Loucy (cell line): ENCODE results near the gene FRMD1.
"Not testable (repeated sequence)": the region's sequence is repeated elsewhere in the genome, so short reads cannot be mapped to it uniquely, and the experiment has no call there.

Experiments used
- H2AFZ ChIP-seq: fragments of 200-600 bp; sonication (generic); 2 replicates; pipeline ENCODE4 v1.6.0; 2016; ENCODE audit warnings: antibody characterized with exemption, mild to moderate bottlenecking, low read length, moderate library complexity
- H3F3A ChIP-seq: fragments of 200-600 bp; 2 replicates; pipeline ENCODE4 v1.6.0; 2016; ENCODE audit warnings: antibody characterized with exemption, low read depth, mild to moderate bottlenecking
- H3K27me3 ChIP-seq: fragments of 200-600 bp; sonication (generic); 2 replicates; pipeline ENCODE4 v1.6.1; 2014; ENCODE audit warnings: low read length, mild to moderate bottlenecking; ENCODE audit not compliant: insufficient read depth, poor library complexity, severe bottlenecking
- H3K36me3 ChIP-seq: fragments of 200-600 bp; sonication (generic); 2 replicates; pipeline ENCODE4 v1.6.1; 2016; ENCODE audit warnings: low read length; ENCODE audit not compliant: insufficient read depth
- H3K4me1 ChIP-seq: fragments of 200-600 bp; sonication (generic); 2 replicates; pipeline ENCODE4 v1.5.1; 2014; ENCODE audit warnings: low read length, mild to moderate bottlenecking; ENCODE audit not compliant: insufficient read depth, poor library complexity, severe bottlenecking
- H3K4me2 ChIP-seq: fragments of 200-600 bp; sonication (generic); 2 replicates; pipeline ENCODE4 v1.6.0; 2014; ENCODE audit warnings: antibody characterized with exemption, low read length, low read depth, mild to moderate bottlenecking; ENCODE audit not compliant: poor library complexity, severe bottlenecking
- H3K4me3 ChIP-seq: fragments of 200-600 bp; sonication (generic); 2 replicates; pipeline ENCODE4 v1.5.1; 2014; ENCODE audit warnings: low read length, mild to moderate bottlenecking, mixed read lengths; ENCODE audit not compliant: poor library complexity, severe bottlenecking
- H3K79me2 ChIP-seq: fragments of 200-600 bp; sonication (generic); 2 replicates; pipeline ENCODE4 v1.6.1; 2014; ENCODE audit warnings: low read length; ENCODE audit not compliant: insufficient read depth
- H3K9ac ChIP-seq: fragments of 200-600 bp; sonication (generic); 2 replicates; pipeline ENCODE4 v1.6.0; 2014; ENCODE audit warnings: mild to moderate bottlenecking, low read depth, low read length, moderate library complexity; ENCODE audit not compliant: poor library complexity, severe bottlenecking
- H3K9me2 ChIP-seq: fragments of 200-600 bp; sonication (generic); replicated peaks from 2 replicates; pipeline ENCODE4 v1.6.1; 2016; ENCODE audit warnings: low read depth, low read length, mixed read lengths
- H3K9me3 ChIP-seq: fragments of 200-600 bp; sonication (generic); 2 replicates; pipeline ENCODE4 v1.6.1; 2014; ENCODE audit warnings: mild to moderate bottlenecking, antibody characterized with exemption, low read length, low read depth; ENCODE audit not compliant: insufficient read depth
- H4K20me1 ChIP-seq: fragments of 200-600 bp; sonication (generic); 2 replicates; pipeline ENCODE4 v1.6.0; 2014; ENCODE audit warnings: antibody characterized with exemption, low read length, mild to moderate bottlenecking; ENCODE audit not compliant: insufficient read depth, poor library complexity, severe bottlenecking
- EZH2phosphoT487 ChIP-seq: fragments of 200-600 bp; IDR thresholded peaks from 2 replicates; pipeline ENCODE4 v1.6.1; 2018; ENCODE audit warnings: antibody characterized with exemption, mild to moderate bottlenecking, moderate library complexity, borderline replicate concordance
- TF ChIP-seq, protein P1 (sequence below): fragments of 200-600 bp; sonication (generic); conservative IDR thresholded peaks from 2 replicates; pipeline ENCODE4 v1.5.1; 2014; ENCODE audit warnings: mild to moderate bottlenecking, antibody characterized with exemption, low read length

FRMD1 gene

DNA sequence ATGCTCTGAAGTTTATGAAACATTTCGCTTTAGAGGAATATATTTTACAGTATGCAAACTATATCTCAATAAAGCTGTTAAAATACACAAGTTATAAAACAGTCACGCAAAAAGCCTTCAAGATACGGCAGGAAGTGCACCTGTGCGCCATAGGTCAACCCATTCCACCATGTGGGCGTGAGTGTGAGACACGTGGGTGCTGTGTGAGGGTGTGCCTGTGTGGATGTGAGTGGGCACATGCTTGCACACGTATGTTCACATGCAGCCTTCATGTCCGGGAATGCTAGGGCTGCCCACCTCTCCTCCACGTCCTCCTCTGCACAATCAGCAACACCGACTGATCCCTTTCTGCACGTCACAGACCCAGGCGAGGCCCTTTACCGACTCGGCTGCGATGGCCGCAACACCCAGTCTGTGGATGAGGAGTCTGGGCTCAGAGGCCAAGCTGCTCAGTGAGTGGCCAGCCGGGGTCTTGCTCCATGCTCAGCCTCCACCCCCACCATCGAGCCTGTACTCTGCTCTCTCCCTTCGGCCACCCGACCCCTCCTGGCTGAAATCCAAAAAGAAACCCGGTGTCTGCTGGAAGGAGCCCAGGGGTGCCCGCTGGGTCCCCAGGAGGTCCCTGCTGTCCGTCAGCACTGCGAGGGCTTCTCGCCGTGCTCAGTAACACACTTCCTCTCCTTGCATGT is 3.0 kb upstream of the FRMD1 start:
- TF ChIP-seq, protein P1, sequence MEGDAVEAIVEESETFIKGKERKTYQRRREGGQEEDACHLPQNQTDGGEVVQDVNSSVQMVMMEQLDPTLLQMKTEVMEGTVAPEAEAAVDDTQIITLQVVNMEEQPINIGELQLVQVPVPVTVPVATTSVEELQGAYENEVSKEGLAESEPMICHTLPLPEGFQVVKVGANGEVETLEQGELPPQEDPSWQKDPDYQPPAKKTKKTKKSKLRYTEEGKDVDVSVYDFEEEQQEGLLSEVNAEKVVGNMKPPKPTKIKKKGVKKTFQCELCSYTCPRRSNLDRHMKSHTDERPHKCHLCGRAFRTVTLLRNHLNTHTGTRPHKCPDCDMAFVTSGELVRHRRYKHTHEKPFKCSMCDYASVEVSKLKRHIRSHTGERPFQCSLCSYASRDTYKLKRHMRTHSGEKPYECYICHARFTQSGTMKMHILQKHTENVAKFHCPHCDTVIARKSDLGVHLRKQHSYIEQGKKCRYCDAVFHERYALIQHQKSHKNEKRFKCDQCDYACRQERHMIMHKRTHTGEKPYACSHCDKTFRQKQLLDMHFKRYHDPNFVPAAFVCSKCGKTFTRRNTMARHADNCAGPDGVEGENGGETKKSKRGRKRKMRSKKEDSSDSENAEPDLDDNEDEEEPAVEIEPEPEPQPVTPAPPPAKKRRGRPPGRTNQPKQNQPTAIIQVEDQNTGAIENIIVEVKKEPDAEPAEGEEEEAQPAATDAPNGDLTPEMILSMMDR: no peak
- no peaks in the 10 kb centered on the region for H3K4me1 ChIP-seq
- no peaks in the 10 kb centered on the region for H3K79me2 ChIP-seq
- no peak overlapping the region for H3K4me3 ChIP-seq
- no peaks in the 10 kb centered on the region for H4K20me1 ChIP-seq
- no peaks in the 10 kb centered on the region for H3K36me3 ChIP-seq
- H3K9me3 ChIP-seq: peaks cover 15% of the 10 kb centered on the region; the same call in 1 of the 2 replicates
- no peak overlapping the region for H3K4me2 ChIP-seq
- no peak overlapping the region for H3K9ac ChIP-seq
- H3K9me2 ChIP-seq: no peaks in the 10 kb centered on the region
- H3F3A ChIP-seq: no peaks in the 10 kb centered on the region
- no peak overlapping the region for H2AFZ ChIP-seq
- no peaks in the 10 kb centered on the region for H3K27me3 ChIP-seq

DNA sequence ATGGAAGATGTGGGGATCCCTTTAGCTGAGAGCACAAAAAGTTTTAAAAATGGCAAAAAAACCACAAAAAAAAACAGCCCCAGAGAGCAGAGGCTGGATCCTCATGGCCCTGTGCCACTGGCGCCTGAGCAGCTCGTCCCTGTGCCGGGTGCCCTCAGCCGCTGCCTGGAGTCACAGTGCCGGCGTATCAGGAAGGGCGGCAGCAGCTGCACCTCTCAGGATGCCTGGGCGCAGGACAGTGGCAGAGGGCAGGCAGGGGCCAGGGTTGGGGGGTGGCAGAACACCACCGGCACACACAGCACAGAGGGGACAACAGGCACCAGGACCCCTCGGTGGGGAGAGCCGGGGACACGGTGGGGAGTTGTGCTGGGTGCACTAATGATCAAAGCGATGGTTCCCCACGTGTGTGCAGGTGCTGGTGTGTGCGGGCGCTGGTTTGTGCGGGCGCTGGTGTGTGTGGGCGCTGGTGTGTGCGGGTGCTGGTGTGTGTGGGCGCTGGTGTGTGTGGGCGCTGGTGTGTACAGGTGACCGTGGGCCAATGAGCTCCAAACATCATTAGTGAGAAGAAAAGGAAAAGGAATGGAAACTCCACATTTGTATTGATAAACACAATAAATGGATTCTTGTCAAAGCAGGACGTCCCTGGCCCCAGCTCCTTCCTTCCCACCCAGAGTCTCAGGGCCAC is 1.5 kb upstream of the FRMD1 start:
- no peaks in the 10 kb centered on the region for H4K20me1 ChIP-seq
- TF ChIP-seq EZH2phosphoT487: no peak
- TF ChIP-seq, protein P1: no peak
- no peaks in the 10 kb centered on the region for H3K27me3 ChIP-seq
- no peaks in the 10 kb centered on the region for H3K4me1 ChIP-seq
- H3K79me2 ChIP-seq: no peaks in the 10 kb centered on the region
- no peak overlapping the region for H2AFZ ChIP-seq
- H3K9ac ChIP-seq: no peak overlapping the region
- H3K4me3 ChIP-seq: no peak overlapping the region
- H3F3A ChIP-seq: no peaks in the 10 kb centered on the region
- no peak overlapping the region for H3K4me2 ChIP-seq
- H3K9me2 ChIP-seq: no peaks in the 10 kb centered on the region
- peaks cover 15% of the 10 kb centered on the region; the same call in 1 of the 2 replicates for H3K9me3 ChIP-seq
- no peaks in the 10 kb centered on the region for H3K36me3 ChIP-seq

DNA sequence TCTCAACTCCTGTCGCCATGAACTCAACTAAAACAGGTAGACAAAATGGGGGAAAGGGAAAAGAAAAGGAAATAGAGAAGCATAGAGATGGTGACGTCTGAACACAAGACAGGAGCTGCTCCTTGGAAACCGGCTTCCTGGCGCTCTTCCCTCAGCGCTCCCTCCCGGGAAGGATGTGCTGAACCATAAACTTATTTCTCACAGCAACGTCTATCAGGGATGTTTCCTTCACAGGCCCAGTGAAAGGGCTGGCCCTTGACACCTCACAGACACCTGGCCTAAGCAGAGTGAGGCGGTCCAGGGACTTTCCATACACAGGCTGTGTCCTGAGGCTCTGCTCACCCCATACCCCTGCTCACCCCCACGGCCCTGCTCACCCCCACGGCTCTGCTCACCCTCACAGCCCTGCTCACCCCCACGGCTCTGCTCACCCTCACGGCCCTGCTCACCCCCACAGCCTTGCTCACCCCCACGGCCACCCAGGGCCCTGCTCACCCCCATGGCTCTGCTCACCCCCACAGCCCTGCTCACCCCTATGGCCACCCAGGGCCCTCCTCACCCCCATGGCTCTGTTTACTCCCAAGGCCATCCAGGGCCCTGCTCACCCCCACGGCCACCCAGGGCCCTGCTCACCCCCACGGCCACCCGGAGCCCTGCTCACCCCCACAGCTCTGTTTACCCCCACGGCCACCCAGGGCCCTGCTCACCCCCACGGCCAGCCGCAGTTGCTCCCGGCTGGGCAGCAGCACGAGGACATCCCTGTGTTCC is 653 bp downstream of the FRMD1 start:
- H3F3A ChIP-seq: no peaks in the 10 kb centered on the region
- peaks cover 14% of the 10 kb centered on the region; the same call in 1 of the 2 replicates for H3K9me3 ChIP-seq
- H4K20me1 ChIP-seq: no peaks in the 10 kb centered on the region
- no peaks in the 10 kb centered on the region for H3K27me3 ChIP-seq
- H2AFZ ChIP-seq: no peak overlapping the region
- H3K4me2 ChIP-seq: no peak overlapping the region
- no peaks in the 10 kb centered on the region for H3K4me1 ChIP-seq
- H3K9me2 ChIP-seq: no peaks in the 10 kb centered on the region
- H3K79me2 ChIP-seq: no peaks in the 10 kb centered on the region
- no peaks in the 10 kb centered on the region for H3K36me3 ChIP-seq
- TF ChIP-seq, protein P1: no peak
- no peak for TF ChIP-seq EZH2phosphoT487
- H3K4me3 ChIP-seq: no peak overlapping the region
- H3K9ac ChIP-seq: no peak overlapping the region

DNA sequence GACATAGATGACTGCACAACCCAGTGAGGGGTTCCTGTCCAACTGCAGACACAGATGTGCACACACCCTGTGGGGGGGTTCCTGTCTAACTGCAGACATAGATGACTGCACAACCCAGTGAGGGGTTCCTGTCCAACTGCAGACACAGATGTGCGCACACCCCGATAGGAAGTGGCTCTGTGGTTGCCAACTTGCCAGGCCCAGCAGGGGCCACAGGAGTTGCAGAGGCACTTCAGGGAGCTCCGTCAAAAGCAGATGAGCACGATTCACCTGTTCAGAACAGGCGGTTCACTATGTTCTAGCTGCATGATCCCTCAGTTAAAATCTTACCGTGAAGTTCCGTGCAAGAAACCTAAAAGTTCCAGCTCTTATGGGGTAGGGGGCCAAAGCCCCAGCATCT is 1.6 kb downstream of the FRMD1 start:
- not testable (repeated sequence) for H2AFZ ChIP-seq, H3K4me2 ChIP-seq, H3K4me3 ChIP-seq, H3K9ac ChIP-seq, H3F3A ChIP-seq, H3K9me2 ChIP-seq, H3K36me3 ChIP-seq, H4K20me1 ChIP-seq, H3K4me1 ChIP-seq, H3K27me3 ChIP-seq, H3K9me3 ChIP-seq, H3K79me2 ChIP-seq
